SHP77 treated with DMSO at 0.1 percent for 48 hours (cell line): Measurements from ENCODE around the gene CFAP70.

Experiments used
- DNase-seq: peaks from one replicate; lab custom pipeline; 2025; lab: John Stamatoyannopoulos, UW

CFAP70 gene

GRCh38 chr10:73215749-73216148, 142.9 kb downstream of the CFAP70 start:
- no peak for DNase-seq

GRCh38 chr10:73211106-73211811, 147.4 kb downstream of the CFAP70 start:
- no peak for DNase-seq

DNA sequence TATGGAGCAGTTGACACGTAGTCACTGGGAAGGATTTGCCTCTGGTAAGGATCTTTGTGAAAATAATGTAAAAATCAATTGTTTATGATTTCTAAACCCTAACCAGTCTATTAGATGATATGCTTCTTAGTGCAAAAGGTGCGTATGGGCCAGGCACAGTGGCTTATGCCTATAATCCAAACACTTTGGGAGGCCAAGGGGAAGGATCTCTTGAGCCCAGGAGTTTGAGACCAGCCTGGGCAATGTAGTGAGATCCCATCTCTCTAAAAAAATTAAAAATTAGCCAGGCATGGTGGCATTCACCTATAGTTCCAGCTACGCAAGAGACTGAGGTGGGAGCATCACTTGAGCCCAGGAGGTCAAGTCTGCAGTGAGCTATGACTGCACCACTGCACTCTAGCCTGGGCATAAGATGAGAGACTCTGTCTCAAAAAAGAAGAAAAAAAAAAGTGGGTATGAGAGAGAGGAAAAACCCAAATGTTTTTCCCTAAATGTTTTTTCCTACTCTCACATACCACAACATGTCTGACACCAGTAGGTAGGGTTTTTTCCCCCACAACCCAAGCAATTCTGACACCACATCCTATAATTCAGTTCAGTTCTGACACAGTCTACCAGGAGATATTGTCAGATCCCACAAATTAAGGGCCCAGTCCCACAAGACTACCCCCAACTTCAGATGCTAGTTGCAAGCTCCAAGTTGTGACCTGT, 148.1 kb downstream of the CFAP70 start:
- DNase-seq: no peak

GRCh38 chr10:73209705-73210104, 149.0 kb downstream of the CFAP70 start:
- no peak for DNase-seq

DNA sequence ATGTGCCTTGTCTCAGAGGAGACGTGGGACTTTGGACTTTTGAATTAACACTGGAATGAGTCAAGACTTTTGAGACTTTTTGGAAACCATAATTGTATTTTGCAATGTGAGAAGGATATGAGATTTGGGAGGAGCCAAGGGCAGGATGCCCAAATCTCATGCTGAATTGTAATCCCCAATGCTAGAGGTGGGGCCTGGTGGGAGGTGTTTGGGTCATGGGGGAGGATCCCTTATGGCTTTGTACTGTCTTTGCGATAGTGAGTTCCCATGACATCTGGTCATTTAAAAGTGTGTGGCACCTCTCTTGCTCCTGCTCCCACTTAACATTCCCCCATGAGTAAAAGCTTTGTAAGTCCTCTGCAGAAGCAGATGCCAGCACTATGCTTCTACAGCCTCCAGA, 150.8 kb downstream of the CFAP70 start:
- DNase-seq: no peak

DNA sequence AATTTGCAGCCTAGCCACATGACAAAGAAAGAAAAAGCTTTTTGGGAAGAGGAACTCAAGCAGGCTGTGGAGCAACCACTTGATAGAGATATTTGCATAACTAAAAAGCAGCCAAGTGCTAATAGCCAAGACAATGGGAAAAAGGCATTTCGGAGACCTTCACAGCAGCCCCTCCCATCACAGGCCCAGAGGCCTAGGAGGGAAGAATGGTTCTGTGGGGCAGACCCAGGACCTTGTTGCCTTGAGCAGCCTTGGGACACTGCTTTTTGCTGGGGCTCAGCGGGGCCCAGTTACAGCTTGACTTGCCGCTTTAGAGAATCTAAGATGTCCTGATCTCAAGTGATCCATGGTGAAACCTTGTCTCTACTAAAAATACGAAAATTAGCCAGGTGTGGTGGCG, 152.3 kb downstream of the CFAP70 start:
- no peak for DNase-seq

- DNase-seq: no peak
Observed at GRCh38 chr10:73205890-73206289, 152.8 kb downstream of the CFAP70 start.

DNA sequence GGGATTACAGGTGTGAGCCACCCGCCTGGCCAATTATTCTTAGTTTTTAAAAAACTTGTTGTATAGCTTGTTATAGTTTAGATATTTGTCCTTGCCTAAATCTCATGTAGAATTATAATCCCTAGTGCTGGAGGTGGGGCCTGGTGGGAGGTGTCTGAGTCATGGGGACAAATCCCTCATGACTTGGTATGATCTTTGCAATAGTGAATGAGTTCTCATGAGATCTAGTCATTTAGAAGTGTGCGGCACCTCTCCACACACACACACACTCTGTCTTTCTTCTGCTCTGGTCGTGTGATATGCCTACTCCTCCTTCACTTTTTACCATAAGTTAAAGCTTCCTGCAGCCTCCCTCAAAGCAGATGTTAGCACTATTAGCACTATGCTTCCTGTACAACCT, 153.6 kb downstream of the CFAP70 start:
- DNase-seq: no peak
